Stimulated activated CD4-positive, alpha-beta T cell treated with anti-CD3 and anti-CD28 coated beads, Interleukin-1b, Interleukin-23, amount 100 ng/mL, for 1 hour (primary cell): Measurements from ENCODE around the gene ATCAY.
"Not testable (repeated sequence)": the region's sequence is repeated elsewhere in the genome, so short reads cannot be mapped to it uniquely, and the experiment has no call there.

Experiments
- DNase-seq, 2 donors: peaks; one replicate each; pipeline ENCODE4 v3.0.0-alpha.2; 2020; ENCODE audit warnings: low read depth in 2 of 2

Gene ATCAY

DNA sequence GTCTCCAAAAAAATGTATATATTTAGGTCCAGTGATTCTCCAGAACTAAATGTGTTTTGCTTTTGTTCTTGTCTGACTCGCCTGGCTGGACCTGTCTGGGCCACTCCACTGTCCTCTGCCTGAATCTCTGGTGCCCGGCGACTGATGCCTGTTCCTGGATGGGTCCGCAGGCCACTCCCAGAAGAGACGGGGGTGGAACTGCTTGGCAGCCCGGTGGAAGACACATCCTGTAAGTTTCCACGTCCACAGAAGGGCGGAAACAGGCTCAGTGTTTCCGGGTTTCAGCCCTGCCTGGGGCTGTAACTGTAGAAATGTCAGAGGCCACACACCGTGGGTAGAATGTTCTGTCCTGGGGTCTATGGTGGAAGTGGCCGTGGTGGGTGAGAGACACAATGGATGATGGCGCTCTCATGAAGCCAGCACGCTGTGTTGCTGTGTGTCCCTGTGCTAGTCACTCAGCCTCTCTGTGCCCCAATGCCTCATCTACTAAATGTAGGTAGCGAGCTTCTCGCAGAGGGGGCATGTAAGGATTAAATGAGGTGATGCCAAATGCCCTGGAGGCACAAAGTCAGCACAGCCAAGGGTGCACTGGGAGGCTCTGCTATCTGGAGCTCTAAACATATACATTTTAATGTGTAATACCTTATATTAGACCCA lies 22.0 kb downstream of the ATCAY start:
- no peak for DNase-seq

DNA sequence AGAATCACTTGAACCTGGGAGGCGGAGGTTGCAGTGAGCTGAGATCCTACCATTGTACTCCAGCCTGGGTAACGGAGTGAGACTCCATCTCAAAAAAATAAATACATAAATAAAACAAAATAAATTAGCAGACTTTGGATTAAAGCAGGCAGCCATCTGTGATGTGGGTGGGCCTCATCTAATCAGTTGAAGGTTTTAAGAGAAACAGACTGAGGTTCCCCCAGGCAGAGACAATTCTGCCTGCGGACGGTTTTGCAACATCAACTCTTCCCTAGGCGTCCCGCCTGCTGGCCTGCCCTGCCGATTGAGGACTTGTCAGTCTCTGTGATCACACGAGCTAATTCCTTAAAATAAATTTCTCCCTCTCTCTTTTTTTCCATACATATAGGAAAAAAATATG lies 23.7 kb downstream of the ATCAY start:
- no peak for DNase-seq

DNA sequence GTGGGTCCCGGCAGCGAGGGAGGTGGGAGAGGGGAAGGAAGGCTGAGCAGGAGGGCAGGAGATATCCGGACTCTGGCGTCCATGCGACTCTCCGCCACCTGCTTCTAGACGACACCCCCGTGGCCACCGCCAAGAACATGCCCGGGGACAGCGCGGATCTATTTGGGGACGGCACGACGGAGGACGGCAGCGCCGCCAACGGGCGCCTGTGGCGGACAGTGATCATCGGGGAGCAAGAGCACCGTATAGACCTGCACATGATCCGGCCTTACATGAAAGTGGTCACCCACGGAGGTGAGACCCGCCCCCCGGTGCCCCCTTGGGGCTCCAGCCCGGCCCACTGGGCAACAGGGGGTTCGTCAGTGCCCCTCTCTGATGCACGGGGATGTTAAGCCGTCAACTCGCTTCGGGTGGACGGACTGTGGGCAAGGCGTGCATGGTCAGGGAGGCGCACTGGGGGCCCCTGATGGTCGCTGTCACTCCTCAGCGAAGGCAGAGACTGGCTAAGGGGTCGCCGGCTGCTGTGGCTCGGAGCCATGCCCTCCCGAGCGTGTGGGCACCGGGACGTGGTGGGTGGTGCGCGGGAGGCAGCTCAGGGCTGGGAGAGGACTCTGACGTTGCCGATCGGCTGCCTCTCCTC lies 27.3 kb downstream of the ATCAY start:
- no peak for DNase-seq

DNA sequence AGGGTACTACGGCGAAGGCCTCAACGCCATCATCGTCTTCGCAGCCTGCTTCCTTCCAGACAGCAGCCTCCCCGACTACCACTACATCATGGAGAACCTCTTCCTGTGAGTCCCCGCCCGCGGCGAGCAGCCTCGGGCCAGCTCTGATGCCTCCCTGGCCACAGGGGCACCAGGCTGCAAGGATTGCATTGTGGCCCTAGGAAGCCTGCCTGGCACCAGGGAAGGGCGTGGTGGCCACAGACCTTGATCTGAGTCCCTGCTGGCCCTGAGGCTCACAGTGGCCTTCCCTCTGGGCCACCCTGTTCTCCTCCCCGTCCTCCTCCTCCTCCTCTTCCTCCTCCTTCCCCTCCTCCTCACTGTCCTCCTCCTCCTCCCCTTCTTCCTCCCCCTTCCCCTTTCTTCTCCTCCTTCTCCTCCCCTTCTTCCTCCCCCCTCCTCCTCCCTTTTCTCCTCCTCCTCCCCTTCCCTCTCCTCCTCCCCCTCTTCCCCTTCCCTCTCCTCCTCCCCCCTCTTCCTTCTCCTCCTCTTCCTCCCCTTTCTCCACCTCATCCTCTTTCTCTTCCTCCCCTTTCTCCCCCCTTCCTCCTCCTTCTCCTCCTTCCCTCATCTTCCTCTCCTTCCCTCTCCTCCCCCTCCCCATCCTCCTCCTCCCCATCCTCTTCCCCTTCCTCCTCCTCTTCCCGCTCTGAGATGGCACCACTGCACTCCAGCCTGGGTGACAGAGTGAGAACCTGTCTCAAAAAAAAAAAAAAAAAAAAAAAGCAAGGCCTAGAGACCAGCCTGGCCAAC lies 28.0 kb downstream of the ATCAY start:
- DNase-seq = no peak

DNA sequence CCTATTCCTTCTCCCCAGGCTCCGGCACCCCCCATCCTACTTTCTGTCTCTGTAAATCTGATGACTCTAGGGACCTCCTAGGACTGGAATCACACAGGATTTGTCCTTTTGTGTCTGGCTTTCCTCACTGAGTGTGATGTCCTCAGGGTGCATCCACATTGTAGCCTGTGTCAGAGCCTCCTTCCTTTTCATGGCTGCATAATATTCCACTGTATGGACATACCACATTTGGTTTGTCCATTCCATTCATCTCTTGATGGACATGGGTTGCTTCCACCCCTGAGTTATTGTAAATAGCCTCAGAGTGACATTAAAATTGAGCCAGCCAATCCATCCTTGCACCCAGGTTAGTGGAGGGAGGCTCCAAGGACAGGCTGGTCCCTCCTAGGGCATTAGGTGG lies 29.6 kb downstream of the ATCAY start:
- no peak for DNase-seq

DNA sequence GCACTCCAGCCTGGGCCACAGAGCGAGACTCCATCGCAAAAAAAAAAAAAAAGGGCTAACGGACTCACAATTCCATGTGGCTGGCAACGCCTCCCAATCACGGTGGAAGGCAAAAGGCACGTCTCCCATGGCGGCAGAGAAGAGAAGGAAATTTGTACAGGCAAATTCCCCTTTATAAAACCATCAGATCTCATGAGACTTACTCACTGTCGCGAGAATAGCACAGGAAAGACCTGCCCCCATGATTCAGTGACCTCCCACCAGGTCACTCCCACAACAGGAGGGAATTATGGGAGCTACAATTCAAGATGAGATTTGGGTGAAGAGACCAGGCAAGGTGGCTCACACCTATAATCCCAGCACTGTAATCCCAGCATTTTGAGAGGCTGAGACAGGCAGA lies 33.7 kb downstream of the ATCAY start:
- no peak for DNase-seq

DNA sequence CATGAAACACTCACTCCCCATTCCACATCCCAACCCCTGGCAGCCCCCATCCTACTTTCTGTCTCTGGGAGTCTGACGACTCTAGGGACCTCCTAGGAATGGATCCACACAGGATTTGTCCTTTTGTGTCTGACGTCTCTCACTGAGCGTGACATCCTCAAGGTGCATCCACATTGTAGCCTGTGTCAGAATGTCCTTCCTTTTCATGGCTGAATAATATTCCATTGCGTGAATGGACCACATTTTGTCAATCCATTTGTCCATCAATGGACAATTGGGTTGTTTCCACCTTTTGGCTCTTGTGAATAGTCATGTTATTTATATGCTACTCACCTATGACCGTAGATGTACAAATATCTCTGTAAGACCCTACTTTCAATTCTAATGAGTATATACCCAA lies 35.5 kb downstream of the ATCAY start:
- no peak for DNase-seq

DNA sequence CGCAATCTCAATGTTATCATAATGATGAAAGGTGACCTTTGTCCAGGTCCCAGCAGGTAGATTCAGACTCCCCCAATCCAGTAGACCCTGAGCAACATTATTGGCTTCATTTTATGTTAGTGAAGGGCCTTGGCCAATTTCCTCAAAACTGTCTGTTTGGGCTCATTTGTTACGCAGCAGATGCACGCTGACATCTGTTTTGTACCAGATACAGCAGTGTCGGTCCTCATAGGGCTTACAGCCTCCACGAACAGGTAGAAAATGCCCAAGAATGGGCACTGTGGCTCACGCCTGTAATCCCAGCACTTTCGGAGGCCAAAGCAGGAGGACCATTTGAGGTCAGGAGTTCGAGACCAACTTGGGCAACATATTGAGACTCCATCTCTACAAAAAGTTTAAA lies 39.3 kb downstream of the ATCAY start:
- no peak for DNase-seq

DNA sequence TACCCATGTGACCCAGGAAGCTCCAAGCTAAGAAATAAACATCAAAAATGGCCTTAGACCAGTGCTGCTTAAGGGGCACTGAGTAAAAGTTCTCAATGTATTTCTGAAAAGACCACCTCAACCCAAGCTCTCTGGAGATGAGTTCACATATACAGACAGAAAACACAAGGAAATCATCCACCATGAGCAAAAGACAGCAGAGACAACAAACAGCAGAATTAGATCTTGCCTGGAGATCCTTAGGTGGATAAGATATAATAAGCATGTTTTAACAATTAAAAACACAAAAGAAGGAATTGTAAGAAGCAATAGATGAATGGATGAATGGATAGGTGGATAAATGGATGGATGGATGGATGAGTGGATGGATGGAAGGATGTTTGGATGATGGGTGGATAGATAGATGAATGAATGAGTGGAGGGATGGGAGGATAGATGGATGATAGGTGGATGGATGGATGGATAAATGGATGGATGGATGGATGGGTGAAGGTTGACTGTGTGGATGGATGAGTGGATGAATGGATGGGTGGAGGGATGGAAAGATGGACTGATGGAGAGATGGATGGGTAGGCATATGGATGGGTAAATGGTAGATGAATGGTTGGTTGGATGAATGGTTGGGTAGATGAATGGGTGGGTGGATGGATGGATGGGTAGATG lies 42.7 kb downstream of the ATCAY start:
- no peak for DNase-seq

DNA sequence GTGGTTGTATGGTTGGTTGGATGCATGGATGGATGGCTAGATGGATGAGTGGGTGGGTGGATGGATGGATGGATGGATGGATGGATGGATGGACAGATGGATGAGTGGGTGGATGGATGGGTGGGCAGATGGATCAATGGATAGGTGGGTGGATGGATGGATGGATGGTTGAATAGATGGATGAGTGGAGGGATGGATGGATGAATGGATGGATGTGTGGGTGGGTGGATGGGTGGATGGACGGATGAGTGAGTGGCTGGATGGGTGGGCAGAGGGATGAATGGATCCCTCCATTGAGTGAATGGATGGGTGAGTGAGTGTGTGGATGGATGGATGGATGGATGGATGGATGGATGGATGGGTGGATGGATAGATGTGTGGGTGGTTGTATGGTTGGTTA lies 43.4 kb downstream of the ATCAY start:
- DNase-seq = no peak

DNA sequence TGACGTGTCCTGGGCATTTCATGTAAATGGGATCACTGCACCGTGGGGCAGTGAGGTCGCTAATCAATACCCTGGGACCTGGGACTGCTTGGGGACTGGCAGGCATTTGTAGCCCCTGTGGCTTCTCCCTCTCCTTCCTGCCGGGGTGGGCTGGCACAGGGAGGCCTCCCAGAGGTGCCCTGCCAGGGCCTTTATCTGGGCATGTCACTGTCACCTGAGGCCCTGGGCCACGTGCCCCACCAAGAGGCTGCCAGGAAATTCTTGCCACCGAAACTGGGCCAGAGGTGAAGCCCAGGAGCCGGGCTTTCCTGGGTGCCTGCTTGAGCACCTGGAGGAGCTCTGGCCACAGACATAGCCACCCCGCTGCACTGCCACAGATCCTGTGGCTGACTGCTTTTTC lies 50.6 kb downstream of the ATCAY start:
- no peak for DNase-seq

DNA sequence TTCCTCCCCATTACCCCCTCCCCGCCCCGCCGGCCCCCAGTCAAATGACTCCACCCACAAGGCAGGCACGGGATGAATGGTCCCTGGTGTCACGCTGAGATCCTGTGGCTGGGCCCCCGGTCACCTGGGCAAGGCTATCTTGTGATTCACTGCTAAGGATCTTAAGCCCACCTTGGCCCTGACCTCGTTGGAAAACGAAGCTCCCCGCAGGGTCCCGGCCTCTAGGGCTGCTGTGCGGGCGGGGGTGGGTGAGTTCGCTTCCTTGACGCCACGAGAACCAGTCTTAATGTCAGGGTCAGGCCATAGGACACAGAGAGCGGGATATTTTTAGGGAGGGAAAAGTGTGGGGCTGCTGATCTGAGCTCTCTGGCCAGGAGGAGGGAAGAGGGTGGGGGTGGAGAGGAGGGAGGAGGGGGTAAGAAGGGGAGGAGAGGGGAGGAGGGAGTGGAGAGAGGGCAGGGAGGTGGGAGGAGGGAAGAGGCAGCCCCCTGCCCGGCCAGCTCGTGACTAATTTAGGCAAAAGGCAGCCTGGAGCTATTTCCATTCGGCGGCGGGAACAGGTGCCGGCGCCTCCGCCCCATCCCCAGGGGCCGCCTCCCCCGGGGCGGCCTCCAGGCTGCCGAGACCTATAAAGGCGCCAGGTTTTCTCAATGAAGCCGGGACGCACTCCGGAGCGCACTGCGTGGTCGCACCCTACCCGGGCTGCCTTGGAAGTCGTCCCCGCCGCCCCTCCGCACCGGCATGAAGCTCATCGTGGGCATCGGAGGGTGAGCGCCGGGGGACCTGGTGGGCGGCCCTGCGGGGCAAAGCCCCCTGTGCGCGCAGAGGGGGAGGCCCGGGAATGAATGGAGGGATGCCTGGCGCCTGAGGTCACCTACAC lies 52.7 kb downstream of the ATCAY start, which contains the start of gene NMRK2:
Gene NMRK2 (plus strand): TSS at position 139 of the 880 bp plus-strand sequence. CDS start 603 bp downstream, at position 742.
- DNase-seq = no peak

DNA sequence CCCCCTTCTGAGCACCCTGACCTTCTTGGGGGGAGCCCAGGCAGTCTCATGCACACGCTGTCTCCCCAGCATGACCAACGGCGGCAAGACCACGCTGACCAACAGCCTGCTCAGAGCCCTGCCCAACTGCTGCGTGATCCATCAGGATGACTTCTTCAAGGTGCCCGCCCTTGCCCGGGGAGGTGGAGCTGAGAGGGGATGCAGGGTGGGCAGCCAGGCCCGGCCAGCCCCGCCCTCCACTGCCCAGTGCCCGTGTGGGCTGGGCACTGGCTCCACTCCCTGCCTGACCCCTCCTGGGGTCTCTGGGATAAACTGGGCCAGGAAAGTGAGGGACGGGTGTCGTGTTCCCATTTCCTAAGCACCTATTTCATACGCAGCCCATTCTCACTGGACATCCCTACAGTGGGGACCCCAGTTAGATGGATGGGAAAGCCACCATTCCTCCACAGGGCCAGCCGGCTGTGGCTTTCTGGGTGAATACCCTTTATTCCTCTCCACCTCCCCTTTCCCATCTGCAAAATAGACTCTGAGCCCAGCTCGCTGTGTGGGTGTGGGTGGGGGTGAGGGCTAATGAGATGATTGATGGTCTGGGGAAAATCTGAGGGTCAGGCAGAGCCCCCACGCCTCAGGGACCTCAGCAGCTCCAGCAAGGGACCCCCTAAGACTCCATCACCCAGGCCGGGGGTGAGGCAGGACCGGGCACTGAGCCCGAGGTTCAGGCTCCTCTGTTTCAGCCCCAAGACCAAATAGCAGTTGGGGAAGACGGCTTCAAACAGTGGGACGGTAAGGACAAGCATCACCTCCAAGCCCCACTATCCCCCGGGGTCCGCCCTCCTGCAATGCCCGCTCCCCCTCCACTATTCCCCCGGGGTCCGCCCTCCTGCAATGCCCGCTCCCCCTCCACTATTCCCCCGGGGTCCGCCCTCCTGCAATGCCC lies 56.3 kb downstream of the ATCAY start:
- no peak for DNase-seq

DNA sequence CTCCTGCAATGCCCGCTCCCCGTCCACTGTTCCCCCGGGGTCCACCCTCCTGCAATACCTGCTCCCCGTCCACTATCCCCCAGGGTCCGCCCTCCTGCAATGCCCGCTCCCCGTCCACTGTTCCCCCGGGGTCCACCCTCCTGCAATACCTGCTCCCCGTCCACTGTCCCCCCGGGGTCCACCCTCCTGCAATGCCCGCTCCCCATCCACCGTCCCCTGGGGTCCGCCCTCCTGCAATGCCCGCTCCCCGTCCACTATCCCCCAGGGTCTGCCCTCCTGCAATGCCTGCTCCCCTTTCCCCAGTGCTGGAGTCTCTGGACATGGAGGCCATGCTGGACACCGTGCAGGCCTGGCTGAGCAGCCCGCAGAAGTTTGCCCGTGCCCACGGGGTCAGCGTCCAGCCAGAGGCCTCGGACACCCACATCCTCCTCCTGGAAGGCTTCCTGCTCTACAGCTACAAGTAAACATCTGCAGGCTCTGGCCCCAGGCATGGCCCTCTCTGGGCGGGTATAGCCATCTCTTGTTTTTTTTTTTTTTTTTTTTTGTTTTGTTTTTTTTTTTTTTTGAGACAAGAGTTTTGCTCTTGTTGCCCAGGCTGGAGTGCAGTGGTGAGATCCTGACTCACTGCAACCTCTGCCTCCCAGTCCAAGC lies 57.9 kb downstream of the ATCAY start:
- DNase-seq = not testable (repeated sequence)

DNA sequence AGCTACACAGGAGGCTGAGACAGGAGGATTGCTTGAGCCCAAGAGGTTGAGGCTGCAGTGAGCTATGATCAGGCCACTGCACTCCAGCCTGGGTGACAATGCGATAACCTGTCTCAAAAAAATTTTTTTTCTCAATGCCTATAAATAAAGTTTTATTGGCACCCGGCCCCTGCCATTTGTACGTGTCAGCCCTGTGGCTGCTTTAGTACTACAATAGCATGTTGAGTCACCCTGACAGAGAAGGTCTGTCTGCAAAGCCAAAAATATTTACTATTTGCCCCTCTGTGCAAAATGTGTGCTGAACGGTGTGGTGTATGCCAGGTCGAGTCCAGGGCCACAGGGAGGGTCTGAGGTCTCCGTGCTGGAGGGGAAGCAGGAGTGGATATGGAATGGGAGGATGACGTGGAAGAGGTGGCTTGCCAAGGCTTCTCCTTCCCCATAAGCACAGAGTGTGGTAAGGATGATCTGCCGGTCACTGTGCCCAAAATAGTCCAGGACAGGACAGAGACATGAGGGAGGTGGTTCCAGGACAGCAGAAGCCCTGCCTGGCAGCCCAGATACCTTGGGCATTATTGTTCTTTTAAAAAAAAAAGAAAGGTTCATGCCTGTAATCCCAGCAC lies 62.4 kb downstream of the ATCAY start:
- DNase-seq = no peak

DNA sequence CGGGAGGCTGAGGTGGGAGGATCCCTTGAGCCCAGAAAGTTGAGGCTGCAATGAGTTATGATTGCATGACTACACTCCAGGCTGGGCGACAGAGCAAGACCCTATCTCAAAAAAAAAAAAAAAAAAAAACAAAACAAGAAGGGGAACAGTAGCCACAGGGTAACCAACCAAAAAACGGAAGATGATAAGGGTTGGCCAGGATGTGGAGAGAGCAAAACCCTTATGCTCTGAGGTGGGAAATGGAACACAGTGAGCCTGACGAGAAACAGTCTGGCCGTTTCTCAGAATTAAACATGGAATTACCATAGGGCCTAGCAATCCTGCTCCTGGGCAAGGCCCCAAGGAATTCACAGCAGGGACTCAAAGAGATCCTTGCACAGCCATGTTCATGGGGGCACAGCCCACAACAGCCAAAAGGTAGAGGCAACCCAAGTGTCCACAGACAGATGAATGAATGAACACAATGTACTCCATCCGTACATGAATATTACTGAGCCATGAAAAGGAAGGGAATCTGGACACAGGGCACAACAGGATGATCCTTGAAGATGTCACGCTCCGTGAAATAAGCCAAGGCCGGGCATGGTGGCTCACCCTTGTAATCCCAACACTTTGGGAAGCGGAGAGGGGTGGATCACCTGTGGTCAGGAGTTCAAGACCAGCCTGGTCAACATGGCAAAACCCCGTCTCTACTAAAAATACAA lies 63.7 kb downstream of the ATCAY start:
- no peak for DNase-seq

DNA sequence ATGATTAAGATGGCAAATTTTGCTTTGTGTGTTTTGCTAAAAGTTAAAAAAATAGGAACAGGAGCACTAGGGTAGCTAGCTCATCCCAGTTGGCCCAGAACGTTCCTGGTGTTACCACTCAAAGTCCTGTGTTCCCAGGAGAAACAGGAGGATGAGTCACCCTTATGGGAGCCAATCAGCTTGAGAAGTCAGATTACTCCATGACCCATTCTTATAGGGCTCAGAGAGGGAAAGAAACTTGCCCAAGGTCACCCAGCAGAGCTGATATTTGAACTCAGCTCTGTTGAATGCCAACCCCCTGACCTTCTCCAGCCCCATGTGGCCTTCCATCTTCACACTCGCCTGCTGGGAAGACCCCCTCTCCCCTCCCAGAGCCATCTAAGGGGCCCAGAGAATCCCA lies 65.4 kb downstream of the ATCAY start:
- no peak for DNase-seq

DNA sequence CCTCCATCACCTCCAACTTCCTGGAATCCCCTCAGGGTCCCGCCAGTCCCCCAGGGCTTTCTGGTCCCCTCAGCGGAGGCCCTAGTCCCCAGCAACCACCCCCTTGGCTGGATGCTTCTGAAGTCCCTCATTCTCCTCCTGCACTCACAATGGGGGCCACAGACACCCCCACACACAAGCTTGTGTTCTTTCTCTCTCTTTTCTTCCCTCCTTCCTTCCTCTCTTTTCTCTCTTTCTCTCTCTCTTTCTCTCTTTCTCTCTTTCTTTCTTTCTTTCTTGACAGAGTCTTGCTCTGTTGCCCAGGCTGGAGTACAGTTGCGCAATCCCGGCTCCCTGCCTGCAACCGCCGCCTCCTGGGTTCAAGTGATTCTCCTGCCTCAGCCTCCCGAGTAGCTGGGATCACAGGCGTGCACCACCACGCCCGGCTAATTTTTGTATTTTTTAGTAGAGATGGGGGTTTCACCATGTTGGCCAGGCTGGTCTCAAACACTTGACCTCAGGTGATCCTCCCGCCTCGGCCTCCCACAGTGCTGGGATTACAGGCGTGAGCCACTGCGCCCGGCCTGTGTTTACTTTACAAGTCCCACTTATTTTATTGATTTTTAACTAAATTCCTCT lies 66.9 kb downstream of the ATCAY start:
- DNase-seq = not testable (repeated sequence)
